ENCODE data around the gene RIPOR1.

Gene RIPOR1

GRCh38 chr16:67538666-67539101, 10.1 kb downstream of the RIPOR1 start:
- DNase-seq (ENCODE audit: extremely low spot score), result no peak
- ChIA-PET POLR2A (interaction anchor here (1.3 kb wide), 1 partner anchor 23 kb away, joined by 5 read pairs; no protein-coding TSS in a partner anchor), CTCF (interaction anchor here (1.6 to 20.3 kb wide), 8 partner anchors 9 to 126 kb away, joined by 4 to 357 read pairs (median 8); partner anchors contain the start of genes ACD, C16orf86, CARMIL2 and ENKD1)
- TF ChIP-seq, protein P1, sequence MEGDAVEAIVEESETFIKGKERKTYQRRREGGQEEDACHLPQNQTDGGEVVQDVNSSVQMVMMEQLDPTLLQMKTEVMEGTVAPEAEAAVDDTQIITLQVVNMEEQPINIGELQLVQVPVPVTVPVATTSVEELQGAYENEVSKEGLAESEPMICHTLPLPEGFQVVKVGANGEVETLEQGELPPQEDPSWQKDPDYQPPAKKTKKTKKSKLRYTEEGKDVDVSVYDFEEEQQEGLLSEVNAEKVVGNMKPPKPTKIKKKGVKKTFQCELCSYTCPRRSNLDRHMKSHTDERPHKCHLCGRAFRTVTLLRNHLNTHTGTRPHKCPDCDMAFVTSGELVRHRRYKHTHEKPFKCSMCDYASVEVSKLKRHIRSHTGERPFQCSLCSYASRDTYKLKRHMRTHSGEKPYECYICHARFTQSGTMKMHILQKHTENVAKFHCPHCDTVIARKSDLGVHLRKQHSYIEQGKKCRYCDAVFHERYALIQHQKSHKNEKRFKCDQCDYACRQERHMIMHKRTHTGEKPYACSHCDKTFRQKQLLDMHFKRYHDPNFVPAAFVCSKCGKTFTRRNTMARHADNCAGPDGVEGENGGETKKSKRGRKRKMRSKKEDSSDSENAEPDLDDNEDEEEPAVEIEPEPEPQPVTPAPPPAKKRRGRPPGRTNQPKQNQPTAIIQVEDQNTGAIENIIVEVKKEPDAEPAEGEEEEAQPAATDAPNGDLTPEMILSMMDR (IDR thresholded peaks at IDR 0.05; ENCODE audit: control extremely low read depth, extremely low read depth, low read depth, missing control alignments), result no peak

GRCh38 chr16:67539271-67539670, 10.6 kb downstream of the RIPOR1 start:
- ChIA-PET POLR2A (interaction anchor here (0.6 kb wide), 1 partner anchor 26 kb away, joined by 6 read pairs; no protein-coding TSS in a partner anchor), CTCF (interaction anchor here (1.3 to 6.0 kb wide), 6 partner anchors 8 to 106 kb away, joined by 4 to 48 read pairs (median 6); partner anchors contain the start of gene CARMIL2)
- no peak for DNase-seq (ENCODE audit: extremely low spot score)
- TF ChIP-seq, protein P1 (IDR thresholded peaks at IDR 0.05; ENCODE audit: control extremely low read depth, extremely low read depth, low read depth, missing control alignments), result no peak

- TF ChIP-seq, protein P1 (IDR thresholded peaks at IDR 0.05; ENCODE audit: control extremely low read depth, extremely low read depth, low read depth, missing control alignments), result no peak
- POLR2A ChIA-PET, result interaction anchor here (0.6 to 1.1 kb wide), 2 partner anchors 13 to 26 kb away, joined by 3 to 6 read pairs; no protein-coding TSS in a partner anchor
- CTCF ChIA-PET, result interaction anchor here (1.2 to 6.0 kb wide), 9 partner anchors 8 to 105 kb away, joined by 3 to 48 read pairs (median 5); partner anchors contain the start of gene CARMIL2
- DNase-seq (ENCODE audit: extremely low spot score), result no peak
These were observed 11.3 kb downstream of the RIPOR1 start for GRCh38 chr16:67539691-67540635.

GRCh38 chr16:67540756-67541155, 12.1 kb downstream of the RIPOR1 start:
- POLR2A ChIA-PET, result interaction anchor here (0.6 to 1.1 kb wide), 3 partner anchors 10 to 183 kb away, joined by 3 read pairs; no protein-coding TSS in a partner anchor
- DNase-seq (ENCODE audit: extremely low spot score), result no peak
- CTCF ChIA-PET, result interaction anchor here (1.2 to 3.0 kb wide), 8 partner anchors 12 to 105 kb away, joined by 3 to 29 read pairs (median 4); partner anchors contain the start of gene CARMIL2
- TF ChIP-seq, protein P1 (IDR thresholded peaks at IDR 0.05; ENCODE audit: control extremely low read depth, extremely low read depth, low read depth, missing control alignments), result no peak

- TF ChIP-seq, protein P1 (IDR thresholded peaks at IDR 0.05; ENCODE audit: control extremely low read depth, extremely low read depth, low read depth, missing control alignments), result no peak
- POLR2A ChIA-PET, result interaction anchor here (0.6 to 1.1 kb wide), 3 partner anchors 9 to 353 kb away, joined by 3 read pairs; no protein-coding TSS in a partner anchor
- DNase-seq (ENCODE audit: extremely low spot score), result no peak
- CTCF ChIA-PET, result interaction anchor here (1.2 to 3.0 kb wide), 8 partner anchors 11 to 104 kb away, joined by 3 to 29 read pairs (median 4); partner anchors contain the start of gene CARMIL2
These were observed 13.0 kb downstream of the RIPOR1 start for GRCh38 chr16:67541391-67542263.

All from GM10248 (cell line).